Measurements from ENCODE around the gene LSMEM2.

Gene LSMEM2

GRCh38 chr3:50333744-50334328, 54.9 kb downstream of the LSMEM2 start:
- H3K4me3 ChIP-seq (ENCODE audit: low read depth, low read length): no peak overlapping the region
- TF ChIP-seq, protein P1, sequence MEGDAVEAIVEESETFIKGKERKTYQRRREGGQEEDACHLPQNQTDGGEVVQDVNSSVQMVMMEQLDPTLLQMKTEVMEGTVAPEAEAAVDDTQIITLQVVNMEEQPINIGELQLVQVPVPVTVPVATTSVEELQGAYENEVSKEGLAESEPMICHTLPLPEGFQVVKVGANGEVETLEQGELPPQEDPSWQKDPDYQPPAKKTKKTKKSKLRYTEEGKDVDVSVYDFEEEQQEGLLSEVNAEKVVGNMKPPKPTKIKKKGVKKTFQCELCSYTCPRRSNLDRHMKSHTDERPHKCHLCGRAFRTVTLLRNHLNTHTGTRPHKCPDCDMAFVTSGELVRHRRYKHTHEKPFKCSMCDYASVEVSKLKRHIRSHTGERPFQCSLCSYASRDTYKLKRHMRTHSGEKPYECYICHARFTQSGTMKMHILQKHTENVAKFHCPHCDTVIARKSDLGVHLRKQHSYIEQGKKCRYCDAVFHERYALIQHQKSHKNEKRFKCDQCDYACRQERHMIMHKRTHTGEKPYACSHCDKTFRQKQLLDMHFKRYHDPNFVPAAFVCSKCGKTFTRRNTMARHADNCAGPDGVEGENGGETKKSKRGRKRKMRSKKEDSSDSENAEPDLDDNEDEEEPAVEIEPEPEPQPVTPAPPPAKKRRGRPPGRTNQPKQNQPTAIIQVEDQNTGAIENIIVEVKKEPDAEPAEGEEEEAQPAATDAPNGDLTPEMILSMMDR (IDR thresholded peaks at IDR 0.05; ENCODE audit: borderline replicate concordance, insufficient read depth, low read depth, low read length): no peak

DNA sequence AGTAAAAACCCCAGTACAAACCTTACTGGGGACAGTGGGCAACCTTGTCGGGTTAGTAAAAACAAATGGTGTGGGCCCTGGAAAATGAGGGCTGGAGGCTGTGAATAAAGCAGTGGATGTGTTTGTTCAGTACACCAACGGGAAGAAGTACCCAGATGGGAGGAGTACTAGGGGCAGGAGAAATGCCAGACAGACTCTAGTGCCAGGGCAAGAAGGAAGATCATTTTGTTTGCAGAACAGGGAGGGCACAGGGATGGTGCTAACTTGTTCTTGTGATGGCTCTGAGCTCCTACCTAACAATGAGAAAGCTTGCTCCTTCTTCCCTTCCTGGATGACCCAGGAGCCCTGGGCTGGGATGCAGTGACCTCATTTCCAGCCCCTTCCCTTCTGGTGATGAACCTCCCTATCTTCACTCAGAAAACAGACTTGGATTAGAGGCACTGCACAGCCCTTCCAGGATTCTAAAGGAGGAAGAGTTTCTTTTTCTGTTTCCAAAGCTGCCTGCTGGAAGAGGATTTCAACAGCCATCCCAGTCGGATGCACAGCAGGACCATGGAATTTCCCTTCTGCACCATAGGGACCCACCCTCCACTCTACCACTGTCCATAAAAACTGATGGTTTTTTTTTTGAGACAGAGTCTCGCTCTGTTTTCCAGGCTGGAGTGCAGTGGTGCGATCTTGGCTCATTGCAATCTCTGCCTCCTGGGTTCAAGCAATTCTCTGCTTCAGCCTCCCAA, 55.6 kb downstream of the LSMEM2 start:
- TF ChIP-seq, protein P1 (IDR thresholded peaks at IDR 0.05; ENCODE audit: borderline replicate concordance, insufficient read depth, low read depth, low read length): no peak
- H3K4me3 ChIP-seq (ENCODE audit: low read depth, low read length): no peak overlapping the region

DNA sequence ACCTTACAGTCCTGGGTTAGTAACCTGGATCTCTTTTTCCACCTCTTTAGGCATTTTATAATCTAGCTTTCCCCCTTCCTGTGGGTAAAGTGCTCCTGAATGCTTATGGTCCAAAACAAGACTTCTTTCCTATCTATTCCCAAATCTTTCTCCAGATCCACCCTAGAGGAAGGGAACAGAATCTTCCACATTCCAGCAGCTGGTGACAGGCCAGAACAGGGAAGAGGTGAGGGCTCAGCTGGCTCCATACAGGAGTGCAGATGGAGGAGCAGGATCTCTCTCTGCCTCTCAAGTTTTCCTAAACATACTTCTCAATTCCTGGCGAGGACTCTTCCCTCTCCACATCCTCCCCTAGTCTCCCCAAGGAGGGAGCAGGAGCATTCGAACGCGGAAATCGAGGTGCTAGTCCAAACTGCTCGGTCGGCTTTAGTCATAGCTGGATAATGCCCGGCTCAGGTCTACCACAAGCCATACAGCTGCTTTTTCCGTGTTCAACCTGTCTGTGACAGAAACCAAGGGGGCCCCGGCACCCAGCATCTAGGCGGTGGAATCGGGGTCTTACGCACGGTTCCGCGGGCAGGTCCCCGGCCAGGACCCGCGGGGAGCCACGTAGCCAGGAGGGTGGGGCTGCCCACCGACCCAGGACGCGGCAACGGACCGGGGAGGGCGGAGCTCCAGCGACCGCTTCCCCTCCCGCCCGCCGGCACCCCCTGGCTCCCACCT, 57.7 kb downstream of the LSMEM2 start:
- TF ChIP-seq, protein P1 (IDR thresholded peaks at IDR 0.05; ENCODE audit: borderline replicate concordance, insufficient read depth, low read depth, low read length): no peak
- peak overlapping the region; percentile 95 for H3K4me3 ChIP-seq (ENCODE audit: low read depth, low read length)

GRCh38 chr3:50337175-50337861, 58.4 kb downstream of the LSMEM2 start:
- TF ChIP-seq, protein P1 (IDR thresholded peaks at IDR 0.05; ENCODE audit: borderline replicate concordance, insufficient read depth, low read depth, low read length): no peak
- H3K4me3 ChIP-seq (ENCODE audit: low read depth, low read length): peak overlapping the region; percentile 95

All from GM12875 (cell line).